Ascending aorta (tissue), 2 donors: ENCODE results near the gene GAL3ST3. TPM values are rescaled to one million over a fixed set of nuclear protein-coding genes. Genes with fewer than 3 reads are reported as not detected.

Experiments
- DNase-seq, 2 donors: peaks; one replicate each; pipeline ENCODE4 v3.0.0-alpha.2; 2019; ENCODE audit warnings: low spot score in 2 of 2
- H3K27ac ChIP-seq, 2 donors: fragments of 200-600 bp; sonication (generic); one replicate each; pipeline ENCODE4 v1.5.1; 2016 to 2017; ENCODE audit warnings: mild to moderate bottlenecking in 1 of 2
- H3K27me3 ChIP-seq: fragments of 200-600 bp; sonication (generic); one replicate; pipeline ENCODE4 v1.5.1; 2017
- H3K36me3 ChIP-seq, 2 donors: fragments of 200-600 bp; sonication (generic); one replicate each; pipeline ENCODE4 v1.5.1; 2016
- H3K4me1 ChIP-seq, 2 donors: fragments of 200-600 bp; sonication (generic); one replicate each; pipeline ENCODE4 v1.5.1; 2016 to 2017; ENCODE audit warnings: mild to moderate bottlenecking in 1 of 2
- H3K4me3 ChIP-seq, 2 donors: fragments of 200-600 bp; sonication (generic); one replicate each; pipeline ENCODE4 v1.5.1; 2016 to 2017; ENCODE audit warnings: mild to moderate bottlenecking in 1 of 2
- H3K9me3 ChIP-seq, 2 donors: fragments of 200-600 bp; sonication (generic); one replicate each; pipeline ENCODE4 v1.5.1; 2016
- intact Hi-C: fragments of 100-400 bp; cut with DNase I; formaldehyde crosslinking; loops from one replicate; pipeline ENCODE4 v1.15.1; 2023
- total RNA-seq: library from RNA; depleted of rRNA; stranded (reverse); fragments of >200 nt; gene quantifications from one replicate; pipeline ENCODE4 v1.1.0, GENCODE V29; 2016
- TF ChIP-seq, protein P1 (sequence below), 3 experiments: fragments of 200-600 bp in 2 of 3; fragments of 450-650 bp in 1 of 3; sonication (generic) in 2 of 3; IDR thresholded peaks; one replicate each; pipeline ENCODE4 v1.5.1; 2016 to 2019; ENCODE audit warnings: antibody characterized with exemption in 3 of 3, mild to moderate bottlenecking in 1 of 3, moderate library complexity in 1 of 3

GAL3ST3 gene
- total RNA-seq, 1 donor from 2014 or later: not detected

DNA sequence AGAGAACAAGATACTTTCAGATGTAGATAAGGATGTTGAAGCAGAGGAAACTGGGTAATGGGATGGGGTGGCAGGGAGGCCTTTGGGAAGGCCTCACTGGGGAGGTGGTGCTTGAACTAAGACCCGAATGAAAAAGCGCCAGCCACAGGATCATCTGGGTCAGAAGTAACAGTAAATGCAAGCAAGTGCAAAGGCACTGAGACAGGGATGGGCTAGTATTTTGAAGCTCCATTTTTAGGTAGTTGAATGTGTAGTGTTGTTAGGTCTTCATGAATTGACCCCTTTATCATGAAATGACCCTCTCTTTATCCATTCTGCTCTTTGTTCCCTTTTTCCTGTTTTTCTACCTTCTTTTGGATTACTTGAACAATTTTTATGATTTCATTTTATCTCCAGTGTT lies 14.9 kb upstream of the GAL3ST3 start:
- DNase-seq: no peak
- intact Hi-C loops: no loop called here
- Histone ChIP-seq H3K4me3 (no peak overlapping the region), H3K4me1 (peaks cover 0 to 6% of the 10 kb centered on the region in 2 donors), H3K36me3 (peaks cover 78 to 86% of the 10 kb centered on the region in 2 donors), H3K27me3 (no peaks in the 10 kb centered on the region), H3K9me3 (no peaks in the 10 kb centered on the region), H3K27ac (no peak overlapping the region)
- TF ChIP-seq, protein P1, sequence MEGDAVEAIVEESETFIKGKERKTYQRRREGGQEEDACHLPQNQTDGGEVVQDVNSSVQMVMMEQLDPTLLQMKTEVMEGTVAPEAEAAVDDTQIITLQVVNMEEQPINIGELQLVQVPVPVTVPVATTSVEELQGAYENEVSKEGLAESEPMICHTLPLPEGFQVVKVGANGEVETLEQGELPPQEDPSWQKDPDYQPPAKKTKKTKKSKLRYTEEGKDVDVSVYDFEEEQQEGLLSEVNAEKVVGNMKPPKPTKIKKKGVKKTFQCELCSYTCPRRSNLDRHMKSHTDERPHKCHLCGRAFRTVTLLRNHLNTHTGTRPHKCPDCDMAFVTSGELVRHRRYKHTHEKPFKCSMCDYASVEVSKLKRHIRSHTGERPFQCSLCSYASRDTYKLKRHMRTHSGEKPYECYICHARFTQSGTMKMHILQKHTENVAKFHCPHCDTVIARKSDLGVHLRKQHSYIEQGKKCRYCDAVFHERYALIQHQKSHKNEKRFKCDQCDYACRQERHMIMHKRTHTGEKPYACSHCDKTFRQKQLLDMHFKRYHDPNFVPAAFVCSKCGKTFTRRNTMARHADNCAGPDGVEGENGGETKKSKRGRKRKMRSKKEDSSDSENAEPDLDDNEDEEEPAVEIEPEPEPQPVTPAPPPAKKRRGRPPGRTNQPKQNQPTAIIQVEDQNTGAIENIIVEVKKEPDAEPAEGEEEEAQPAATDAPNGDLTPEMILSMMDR (IDR thresholded peaks at IDR 0.05): no peak

DNA sequence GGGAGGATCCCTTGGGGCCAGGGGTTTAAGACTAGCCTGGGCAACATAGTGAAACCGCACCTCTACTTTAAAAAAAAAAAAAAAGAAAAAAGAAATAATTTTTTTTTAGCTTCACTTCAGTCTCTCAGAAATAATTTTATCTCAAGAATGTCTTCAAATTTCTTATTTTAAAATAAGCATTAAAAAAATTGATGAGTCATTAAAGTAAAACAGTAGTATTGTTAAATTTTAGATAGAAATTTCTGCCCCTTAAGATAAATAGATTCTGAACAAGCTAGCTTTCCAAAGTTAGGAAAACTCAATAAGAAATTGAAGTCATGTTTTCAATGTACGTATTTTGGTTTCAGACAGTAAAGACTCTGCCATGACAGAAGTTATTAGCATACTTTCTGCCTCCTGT lies 13.4 kb upstream of the GAL3ST3 start:
- Histone ChIP-seq H3K27ac (no peak overlapping the region), H3K4me1 (no peaks in the 10 kb centered on the region), H3K4me3 (no peak overlapping the region), H3K27me3 (no peaks in the 10 kb centered on the region), H3K36me3 (peaks cover 85 to 92% of the 10 kb centered on the region in 2 donors), H3K9me3 (no peaks in the 10 kb centered on the region)
- TF ChIP-seq, protein P1 (IDR thresholded peaks at IDR 0.05): no peak
- intact Hi-C loops: no loop called here
- no peak for DNase-seq

DNA sequence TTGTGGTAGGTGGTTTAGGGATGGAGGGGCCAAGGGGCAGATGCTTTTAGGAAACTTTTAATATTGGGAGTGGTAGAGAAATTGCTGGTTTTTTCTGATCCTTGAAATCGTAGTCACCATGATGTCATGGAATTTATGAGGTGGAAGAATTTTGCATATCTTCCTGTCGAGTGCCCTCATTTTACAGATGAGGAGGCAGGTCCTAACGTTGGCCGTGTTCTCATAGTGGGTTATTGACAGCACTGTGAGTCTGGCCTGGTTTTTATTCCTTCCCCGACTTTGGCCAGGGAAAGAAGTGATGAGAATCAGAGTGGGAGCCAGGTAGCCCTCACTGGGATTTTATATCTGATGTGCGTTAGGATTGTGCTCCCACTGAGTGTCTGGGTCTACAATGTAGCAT lies 12.3 kb upstream of the GAL3ST3 start:
- H3K27me3 ChIP-seq: no peaks in the 10 kb centered on the region
- peaks cover 86 to 92% of the 10 kb centered on the region in 2 donors for H3K36me3 ChIP-seq

DNA sequence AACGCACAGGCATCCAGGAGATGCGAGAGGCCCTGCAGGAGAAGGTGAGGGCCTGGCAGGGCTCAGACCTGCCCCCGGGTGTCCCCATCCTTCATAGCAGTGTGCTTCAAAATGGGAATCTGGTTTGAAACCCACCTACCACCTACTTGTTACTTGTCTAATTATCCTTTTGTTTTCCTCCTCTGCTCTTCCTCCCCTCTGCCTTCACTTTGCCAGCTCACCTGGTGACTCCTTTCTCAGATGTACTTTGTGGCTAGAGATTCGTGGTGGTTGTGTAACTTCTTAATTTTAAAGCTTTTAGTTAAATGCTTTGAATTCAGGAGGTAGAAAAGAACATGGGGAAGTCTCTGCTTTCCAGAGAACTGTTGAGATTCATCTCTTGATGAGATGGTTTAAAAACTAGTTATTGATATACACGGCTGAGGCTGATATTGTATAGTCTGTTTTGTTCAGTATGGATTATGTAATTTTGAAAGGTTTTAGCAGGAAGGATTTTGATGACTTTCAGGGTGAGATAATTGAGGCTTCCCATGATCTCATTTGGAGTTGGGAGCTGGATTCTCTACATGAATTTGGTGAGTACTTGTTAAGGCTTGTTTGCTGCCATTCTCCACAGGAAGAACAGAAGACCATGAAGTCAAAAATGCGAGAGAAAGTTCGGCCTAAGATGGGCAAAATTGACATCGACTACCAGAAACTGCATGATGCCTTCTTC lies 11.2 kb upstream of the GAL3ST3 start:
- Histone ChIP-seq H3K9me3 (no peaks in the 10 kb centered on the region), H3K4me3 (no peak overlapping the region), H3K27me3 (no peaks in the 10 kb centered on the region), H3K4me1 (no peaks in the 10 kb centered on the region), H3K36me3 (peaks cover 87 to 95% of the 10 kb centered on the region in 2 donors), H3K27ac (no peak overlapping the region)
- TF ChIP-seq, protein P1 (IDR thresholded peaks at IDR 0.05): no peak
- intact Hi-C loops: no loop called here
- DNase-seq: no peak

More for the DNA sequence above, 12.3 kb upstream of the GAL3ST3 start:
- Histone ChIP-seq H3K9me3 (no peaks in the 10 kb centered on the region), H3K4me1 (no peaks in the 10 kb centered on the region), H3K27ac (no peak overlapping the region), H3K4me3 (no peak overlapping the region)
- intact Hi-C loops: no loop called here
- DNase-seq: no peak
- TF ChIP-seq, protein P1 (IDR thresholded peaks at IDR 0.05): no peak

DNA sequence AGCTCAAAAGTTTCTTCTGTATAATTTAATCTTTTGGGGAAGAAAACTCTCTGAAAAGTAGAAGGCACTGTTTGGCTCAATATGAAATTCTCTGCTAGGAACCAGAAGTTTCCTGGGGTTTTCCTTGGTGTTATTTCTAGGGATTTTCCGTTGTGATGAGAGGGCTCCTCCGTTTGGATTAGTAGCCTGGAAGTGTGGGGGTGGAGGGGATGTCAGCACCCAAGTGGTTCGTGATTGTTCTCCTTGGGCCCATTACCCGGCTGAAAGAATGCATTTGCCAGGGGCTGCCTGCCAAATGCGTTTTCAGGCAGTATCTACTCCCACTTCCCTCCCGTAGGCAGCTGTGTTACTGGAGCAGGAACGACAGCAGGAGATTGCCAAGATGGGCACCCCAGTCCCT lies 7.5 kb upstream of the GAL3ST3 start:
- no peak for DNase-seq
- Histone ChIP-seq H3K9me3 (no peaks in the 10 kb centered on the region), H3K4me3 (no peak overlapping the region), H3K27ac (no peak overlapping the region), H3K4me1 (peaks cover 6 to 10% of the 10 kb centered on the region in 2 donors), H3K27me3 (no peaks in the 10 kb centered on the region), H3K36me3 (peaks cover 68 to 73% of the 10 kb centered on the region in 2 donors)
- TF ChIP-seq, protein P1 (IDR thresholded peaks at IDR 0.05): no peak
- intact Hi-C loops: no loop called here
